Measurements from ENCODE around the gene TFG.

Gene TFG

DNA sequence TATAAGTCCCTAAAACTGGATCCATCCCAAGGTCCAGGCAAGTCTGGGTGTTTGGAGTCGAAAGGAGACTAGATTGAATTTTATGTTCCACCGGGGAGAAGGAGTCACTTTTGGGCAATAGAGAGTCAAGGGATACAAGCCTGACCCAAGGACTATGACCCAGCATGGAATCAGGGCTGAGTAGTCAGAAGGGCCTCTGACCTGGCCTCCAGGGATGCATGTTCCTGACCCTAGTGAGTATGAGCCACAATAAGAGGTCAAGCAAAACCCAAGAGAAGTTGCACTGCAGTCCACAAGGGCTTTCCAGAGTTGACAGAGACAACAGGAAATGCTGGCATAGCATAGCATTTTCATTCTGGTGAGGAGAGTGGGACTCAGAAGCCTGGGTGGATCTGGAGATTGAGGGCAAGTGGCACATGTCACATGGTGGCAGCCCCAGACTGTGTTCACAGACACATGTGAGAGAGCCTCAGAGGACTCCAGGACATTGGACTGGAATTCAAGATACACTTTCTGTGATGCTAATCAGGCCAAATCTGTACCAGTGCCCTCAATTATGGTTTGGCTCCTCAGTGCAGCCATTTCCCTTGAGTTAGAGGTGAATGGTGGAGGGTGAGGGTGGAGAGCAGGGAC, 66.9 kb downstream of the TFG start:
- Mint-ChIP-seq H3K27ac (no peak overlapping the region), H3K4me3 (no peak overlapping the region), H3K27me3 (no peaks in the 10 kb centered on the region), H3K36me3 (ENCODE audit: low read depth) (no peaks in the 10 kb centered on the region), H3K9me3 (no peaks in the 10 kb centered on the region), H3K4me1 (ENCODE audit: low read depth) (no peaks in the 10 kb centered on the region)
- intact Hi-C loops (cut with micrococcal nuclease): no loop called here

DNA sequence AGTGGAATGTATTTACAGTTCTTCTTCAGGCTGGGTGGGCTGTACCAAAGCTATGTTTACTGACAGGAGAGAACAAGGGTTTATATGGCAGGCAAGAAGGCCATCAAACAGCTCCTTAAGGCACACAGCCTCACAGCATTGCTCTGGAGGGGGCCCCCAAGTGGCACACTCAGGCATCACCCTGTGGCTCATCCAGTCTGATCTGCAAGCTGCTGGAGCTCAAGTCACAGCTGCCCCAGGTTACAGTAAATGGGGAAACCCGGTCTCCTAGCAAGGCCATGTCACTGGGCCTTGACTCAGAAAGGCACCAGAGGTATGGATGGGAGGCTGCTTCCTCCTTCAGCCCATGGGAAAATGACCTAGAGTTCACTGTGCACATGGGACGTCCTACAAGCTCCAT, 67.5 kb downstream of the TFG start:
- Mint-ChIP-seq H3K27me3 (no peaks in the 10 kb centered on the region), H3K4me1 (ENCODE audit: low read depth) (no peaks in the 10 kb centered on the region), H3K9me3 (no peaks in the 10 kb centered on the region), H3K27ac (no peak overlapping the region), H3K4me3 (no peak overlapping the region), H3K36me3 (ENCODE audit: low read depth) (no peaks in the 10 kb centered on the region)
- intact Hi-C loops (cut with micrococcal nuclease): no loop called here

DNA sequence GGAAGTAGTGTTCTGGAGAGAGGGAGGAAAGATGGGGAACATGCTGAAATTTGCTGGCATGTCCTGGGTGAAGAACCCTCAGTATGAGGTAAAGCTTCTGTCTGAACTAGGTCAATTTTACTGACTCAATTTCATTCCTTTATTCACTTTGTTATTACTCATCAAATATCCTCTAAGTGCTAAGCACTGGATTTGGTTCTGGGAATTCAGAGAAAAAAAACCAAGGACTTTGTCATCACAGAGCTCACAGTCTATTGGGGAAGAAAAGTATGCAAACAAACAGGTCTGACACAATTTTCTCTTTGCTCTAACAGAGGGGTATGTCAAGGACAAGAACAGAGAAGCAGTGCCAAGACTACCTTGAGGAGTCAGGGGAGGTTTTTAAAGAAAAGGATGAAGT, 68.0 kb downstream of the TFG start:
- H3K27ac Mint-ChIP-seq: no peak overlapping the region
- H3K4me3 Mint-ChIP-seq: no peak overlapping the region
- H3K9me3 Mint-ChIP-seq: no peaks in the 10 kb centered on the region
- no peaks in the 10 kb centered on the region for H3K27me3 Mint-ChIP-seq
- H3K36me3 Mint-ChIP-seq (ENCODE audit: low read depth): no peaks in the 10 kb centered on the region
- H3K4me1 Mint-ChIP-seq (ENCODE audit: low read depth): no peaks in the 10 kb centered on the region
- intact Hi-C loops (cut with micrococcal nuclease): no loop called here

DNA sequence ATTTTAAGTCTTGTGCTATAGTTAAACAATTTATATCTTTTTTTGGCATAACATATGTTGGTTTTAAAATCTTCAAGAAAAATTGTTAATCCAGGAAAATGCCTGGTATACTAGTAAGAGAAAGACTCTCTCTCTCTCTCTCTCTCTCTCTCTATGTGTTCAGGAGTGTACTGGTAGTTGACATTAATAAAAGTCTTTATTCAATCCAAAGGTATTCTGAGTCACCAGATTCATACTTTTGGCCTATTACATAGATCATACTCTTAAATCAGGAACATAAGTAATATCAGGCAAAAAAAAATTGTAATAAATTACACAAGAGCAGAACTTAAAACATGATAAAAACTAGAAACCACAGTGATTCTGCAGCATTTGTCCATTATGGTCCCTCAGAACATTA, 70.2 kb downstream of the TFG start:
- Mint-ChIP-seq H3K36me3 (ENCODE audit: low read depth) (no peaks in the 10 kb centered on the region), H3K27me3 (no peaks in the 10 kb centered on the region), H3K27ac (no peak overlapping the region), H3K9me3 (peaks cover 3% of the 10 kb centered on the region), H3K4me1 (ENCODE audit: low read depth) (no peaks in the 10 kb centered on the region), H3K4me3 (no peak overlapping the region)
- intact Hi-C loops (cut with micrococcal nuclease): no loop called here

DNA sequence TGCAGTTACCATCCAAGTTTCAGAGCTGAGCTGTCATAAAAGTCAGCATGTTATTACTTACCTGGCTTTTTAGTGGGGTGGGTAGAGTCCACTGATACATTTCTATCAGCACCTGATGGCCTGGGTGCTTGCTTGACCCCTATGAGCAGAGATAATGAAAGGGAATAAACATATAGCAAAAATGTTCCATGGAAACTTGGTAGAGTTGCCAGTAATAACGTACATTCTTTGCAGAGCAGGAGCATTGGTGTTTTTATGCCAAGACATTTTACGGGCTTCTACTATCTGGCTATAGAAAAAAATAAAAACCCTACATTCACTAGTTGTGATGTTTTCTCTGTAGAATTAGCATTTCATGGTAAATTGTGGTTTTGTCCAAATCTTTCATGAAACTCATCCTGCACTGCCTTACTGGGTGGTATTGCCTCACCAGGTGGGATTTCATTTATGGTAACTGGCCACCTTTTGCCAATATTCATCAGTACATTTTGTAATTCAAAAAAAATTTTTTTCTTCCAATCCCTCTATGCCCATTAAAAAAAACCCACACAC, 70.9 kb downstream of the TFG start:
- peaks cover 7% of the 10 kb centered on the region for H3K9me3 Mint-ChIP-seq
- H3K27me3 Mint-ChIP-seq: no peaks in the 10 kb centered on the region
- no peak overlapping the region for H3K27ac Mint-ChIP-seq
- H3K4me1 Mint-ChIP-seq (ENCODE audit: low read depth): no peaks in the 10 kb centered on the region
- no peaks in the 10 kb centered on the region for H3K36me3 Mint-ChIP-seq (ENCODE audit: low read depth)
- no peak overlapping the region for H3K4me3 Mint-ChIP-seq
- intact Hi-C loops (cut with micrococcal nuclease): no loop called here

DNA sequence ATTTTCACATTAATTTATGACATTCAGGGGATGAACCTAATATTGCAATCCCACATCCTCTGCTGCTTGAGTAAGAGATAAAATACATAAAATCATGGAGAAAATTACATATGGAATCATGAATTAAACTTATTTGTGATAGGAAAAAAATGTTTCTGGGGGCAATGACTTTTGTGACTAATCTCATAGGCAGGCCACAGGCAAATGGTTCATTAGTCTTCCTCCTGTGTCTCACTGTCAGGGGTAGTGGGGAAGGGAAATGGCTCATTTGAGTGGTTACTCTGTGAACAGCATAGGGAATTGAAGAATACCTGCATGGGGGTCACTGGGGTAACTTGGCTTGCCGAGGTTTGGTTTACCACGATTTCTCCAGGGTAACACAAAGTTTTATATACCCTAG, 72.0 kb downstream of the TFG start:
- H3K4me3 Mint-ChIP-seq: no peak overlapping the region
- intact Hi-C loops (cut with micrococcal nuclease): no loop called here
- H3K36me3 Mint-ChIP-seq (ENCODE audit: low read depth): no peaks in the 10 kb centered on the region
- H3K4me1 Mint-ChIP-seq (ENCODE audit: low read depth): no peaks in the 10 kb centered on the region
- no peaks in the 10 kb centered on the region for H3K27me3 Mint-ChIP-seq
- peaks cover 15% of the 10 kb centered on the region for H3K9me3 Mint-ChIP-seq
- H3K27ac Mint-ChIP-seq: no peak overlapping the region

DNA sequence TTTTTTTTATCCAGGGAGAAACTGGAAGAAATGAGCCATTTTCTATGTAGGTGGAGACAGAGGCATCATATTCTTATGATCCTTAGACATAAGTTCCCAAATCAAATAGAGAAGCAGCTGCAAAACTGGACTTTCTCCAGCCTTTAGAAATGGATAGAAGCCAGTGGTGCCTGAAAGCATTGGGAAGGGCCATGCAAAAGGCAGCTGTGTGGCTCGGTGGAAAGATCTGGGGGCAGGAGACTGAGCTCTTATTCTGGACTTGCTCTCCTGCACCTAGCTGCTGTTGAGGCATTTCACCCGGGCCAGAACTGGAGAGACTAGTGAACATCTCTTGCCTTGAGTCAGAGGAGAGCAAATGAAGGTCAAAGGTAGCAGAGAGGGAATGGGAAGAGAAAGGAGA, 73.1 kb downstream of the TFG start:
- no peak overlapping the region for H3K27ac Mint-ChIP-seq
- H3K36me3 Mint-ChIP-seq (ENCODE audit: low read depth): no peaks in the 10 kb centered on the region
- intact Hi-C loops (cut with micrococcal nuclease): no loop called here
- H3K4me1 Mint-ChIP-seq (ENCODE audit: low read depth): no peaks in the 10 kb centered on the region
- no peak overlapping the region for H3K4me3 Mint-ChIP-seq
- no peaks in the 10 kb centered on the region for H3K27me3 Mint-ChIP-seq
- peaks cover 15% of the 10 kb centered on the region for H3K9me3 Mint-ChIP-seq

DNA sequence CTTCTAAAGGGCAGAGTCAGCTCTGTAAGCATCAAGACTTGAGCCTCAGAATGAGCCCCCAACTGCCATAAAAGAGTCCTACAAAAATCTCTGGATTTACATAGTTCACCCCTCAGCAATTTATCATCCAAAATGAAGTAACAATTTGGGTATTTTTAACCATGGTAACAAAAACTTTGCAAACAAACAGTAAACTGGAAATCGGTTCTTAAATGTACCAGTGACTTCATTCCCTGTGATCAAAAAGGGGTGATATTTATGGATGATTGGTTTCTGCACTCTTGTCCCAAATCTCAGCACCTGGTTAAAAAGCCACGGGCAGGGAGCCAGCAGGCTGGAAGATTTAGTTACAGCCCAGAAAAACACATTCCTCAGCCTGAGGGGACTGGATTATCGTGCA, 73.6 kb downstream of the TFG start:
- intact Hi-C loops (cut with micrococcal nuclease): no loop called here
- Mint-ChIP-seq H3K27me3 (no peaks in the 10 kb centered on the region), H3K4me3 (no peak overlapping the region), H3K27ac (no peak overlapping the region), H3K36me3 (ENCODE audit: low read depth) (no peaks in the 10 kb centered on the region), H3K4me1 (ENCODE audit: low read depth) (no peaks in the 10 kb centered on the region), H3K9me3 (peaks cover 15% of the 10 kb centered on the region)

DNA sequence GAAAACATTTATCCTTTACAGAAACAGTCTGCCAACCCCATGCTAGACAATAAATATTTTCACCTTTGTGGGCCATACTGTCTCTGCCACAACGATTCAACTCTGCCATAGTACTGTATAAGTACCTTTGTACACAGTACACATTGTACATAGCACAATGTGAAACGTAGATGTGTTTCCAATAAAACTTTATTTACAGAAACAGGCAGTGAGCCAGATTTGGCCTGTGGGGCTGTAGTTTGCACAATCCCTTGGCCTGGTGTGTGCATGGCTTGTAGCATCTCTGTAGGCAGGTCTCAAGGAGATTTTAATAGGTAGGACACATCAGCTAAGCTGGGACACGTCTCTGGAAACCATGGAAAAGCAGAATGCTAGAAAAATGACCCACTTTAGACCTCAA, 74.3 kb downstream of the TFG start:
- H3K9me3 Mint-ChIP-seq: peaks cover 15% of the 10 kb centered on the region
- intact Hi-C loops (cut with micrococcal nuclease): no loop called here
- H3K4me3 Mint-ChIP-seq: no peak overlapping the region
- H3K27me3 Mint-ChIP-seq: no peaks in the 10 kb centered on the region
- no peaks in the 10 kb centered on the region for H3K36me3 Mint-ChIP-seq (ENCODE audit: low read depth)
- H3K27ac Mint-ChIP-seq: no peak overlapping the region
- H3K4me1 Mint-ChIP-seq (ENCODE audit: low read depth): no peaks in the 10 kb centered on the region

DNA sequence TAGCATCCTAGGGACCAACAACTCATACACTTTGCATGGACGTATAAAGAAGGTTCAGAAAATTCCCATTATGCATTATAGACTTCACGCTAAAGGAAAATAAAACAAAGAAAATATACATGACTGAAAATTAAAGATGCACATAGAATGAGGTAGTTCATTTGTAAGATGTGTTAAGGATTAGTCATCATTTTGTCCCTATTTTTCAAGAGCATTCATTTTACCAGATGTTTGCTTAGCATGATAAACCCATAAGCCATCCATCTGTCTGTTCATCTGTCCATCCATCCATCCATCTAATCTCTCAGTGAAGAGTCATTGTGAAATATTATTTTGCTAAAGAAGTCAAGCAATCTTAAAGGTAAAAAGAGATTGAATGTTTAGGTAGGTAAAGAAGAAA, 80.3 kb downstream of the TFG start:
- intact Hi-C loops (cut with micrococcal nuclease): no loop called here
- Mint-ChIP-seq H3K4me3 (no peak overlapping the region), H3K4me1 (ENCODE audit: low read depth) (peaks cover 9% of the 10 kb centered on the region), H3K9me3 (peaks cover 11% of the 10 kb centered on the region), H3K27me3 (no peaks in the 10 kb centered on the region), H3K36me3 (ENCODE audit: low read depth) (no peaks in the 10 kb centered on the region), H3K27ac (no peak overlapping the region)

DNA sequence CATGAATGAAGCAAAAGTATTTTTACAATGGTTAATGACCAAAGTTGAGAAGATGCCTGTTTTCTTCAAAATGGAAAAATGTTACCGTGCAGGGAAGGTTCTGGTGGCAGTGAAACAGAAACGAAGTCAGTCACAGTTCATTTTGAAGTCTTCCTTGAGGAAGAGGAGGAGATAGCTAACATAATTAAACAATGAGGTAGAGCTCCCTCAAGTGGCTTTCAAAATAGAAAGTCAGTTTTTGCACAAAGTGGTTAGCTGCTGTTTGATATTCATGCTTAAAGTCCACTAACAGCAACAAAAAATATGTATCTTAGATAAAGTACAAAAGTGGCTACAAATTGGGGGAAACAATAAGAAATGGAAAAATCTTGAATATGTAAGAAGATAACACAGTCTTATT, 87.3 kb downstream of the TFG start:
- Mint-ChIP-seq H3K4me3 (no peak overlapping the region), H3K9me3 (no peaks in the 10 kb centered on the region), H3K27me3 (no peaks in the 10 kb centered on the region), H3K36me3 (ENCODE audit: low read depth) (no peaks in the 10 kb centered on the region), H3K27ac (no peak overlapping the region), H3K4me1 (ENCODE audit: low read depth) (peaks cover 9% of the 10 kb centered on the region)
- intact Hi-C loops (cut with micrococcal nuclease): no loop called here

DNA sequence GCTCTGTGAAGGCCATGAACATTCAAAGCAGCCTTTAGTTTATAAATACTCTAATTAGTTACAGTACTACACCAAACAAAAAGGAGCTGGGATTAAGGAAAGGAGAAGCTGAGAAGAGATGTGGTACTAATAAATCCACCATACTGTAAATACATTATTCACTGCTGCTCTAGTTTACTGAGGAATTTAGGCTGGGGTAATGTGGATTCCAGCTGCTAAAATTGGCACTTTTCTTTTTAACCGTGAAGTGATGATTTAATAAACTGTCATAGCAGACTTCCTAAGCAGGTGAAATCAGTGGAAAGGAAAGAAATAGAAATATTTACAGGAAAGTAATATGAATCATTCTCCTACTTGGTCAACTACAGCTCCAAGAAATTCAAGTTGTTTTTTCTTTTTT, 88.7 kb downstream of the TFG start:
- no peak overlapping the region for H3K4me3 Mint-ChIP-seq
- H3K27ac Mint-ChIP-seq: no peak overlapping the region
- H3K9me3 Mint-ChIP-seq: no peaks in the 10 kb centered on the region
- intact Hi-C loops (cut with micrococcal nuclease): no loop called here
- H3K27me3 Mint-ChIP-seq: no peaks in the 10 kb centered on the region
- H3K36me3 Mint-ChIP-seq (ENCODE audit: low read depth): no peaks in the 10 kb centered on the region
- no peaks in the 10 kb centered on the region for H3K4me1 Mint-ChIP-seq (ENCODE audit: low read depth)
